Skeletal muscle tissue (tissue), 4 donors: Measurements from ENCODE around the gene CAMK2A. TPM values are rescaled to one million over a fixed set of nuclear protein-coding genes. Genes with fewer than 3 reads are reported as not detected.

Source experiments
- H3K27ac ChIP-seq: one replicate; pipeline ENCODE4 v1.7.0; 2013; ENCODE audit warnings: mild to moderate bottlenecking, low read depth, low read length, inconsistent platforms
- H3K27me3 ChIP-seq, 3 donors: one replicate each; pipeline ENCODE4 v1.7.0; 2013; ENCODE audit warnings: low read length in 3 of 3; ENCODE audit not compliant: control insufficient read depth in 3 of 3, insufficient read depth in 3 of 3
- H3K36me3 ChIP-seq, 3 donors: one replicate each; pipeline ENCODE4 v1.7.0; 2013; ENCODE audit warnings: low read length in 3 of 3; ENCODE audit not compliant: control insufficient read depth in 3 of 3, insufficient read depth in 3 of 3
- H3K4me1 ChIP-seq, 3 donors: one replicate each; pipeline ENCODE4 v1.7.0; 2013; ENCODE audit warnings: low read length in 3 of 3, mild to moderate bottlenecking in 3 of 3; ENCODE audit not compliant: control insufficient read depth in 3 of 3, insufficient read depth in 3 of 3
- H3K4me3 ChIP-seq, 3 donors: one replicate each; pipeline ENCODE4 v1.7.0; 2013; ENCODE audit warnings: low read length in 3 of 3
- H3K9ac ChIP-seq, 3 donors: one replicate each; pipeline ENCODE4 v1.7.0; 2013; ENCODE audit warnings: low read length in 3 of 3, mild to moderate bottlenecking in 3 of 3, moderate library complexity in 2 of 3, low read depth in 1 of 3
- H3K9me3 ChIP-seq, 3 donors: one replicate each; pipeline ENCODE4 v1.7.0; 2013; ENCODE audit warnings: low read length in 3 of 3; ENCODE audit not compliant: control insufficient read depth in 3 of 3
- total RNA-seq: library from RNA; depleted of rRNA; stranded (reverse); fragments of >200 nt; gene quantifications from one replicate; pipeline ENCODE4 v1.2.3, GENCODE V29; 2014
- donor health status: Osteomylitis.

Gene CAMK2A
- total RNA-seq, 1 donor from 2014 or later = 45.9 TPM

GRCh38 chr5:150221471-150221870 lies 68.1 kb downstream of the CAMK2A start:
- Histone ChIP-seq H3K36me3 (peaks cover 5 to 23% (median 13%) of the 10 kb centered on the region in 3 donors), H3K27ac (no peak overlapping the region)

GRCh38 chr5:150219861-150220260 lies 69.7 kb downstream of the CAMK2A start:
- Histone ChIP-seq H3K36me3 (peaks cover 3 to 15% (median 11%) of the 10 kb centered on the region in 3 donors), H3K4me1 (peaks cover 21 to 30% (median 26%) of the 10 kb centered on the region in 3 donors), H3K9ac (peak overlapping the region in 1 of 3 donors; percentile 57), H3K27ac (no peak overlapping the region), H3K4me3 (no peak overlapping the region), H3K27me3 (no peaks in the 10 kb centered on the region), H3K9me3 (no peaks in the 10 kb centered on the region)

More at GRCh38 chr5:150221471-150221870, 68.1 kb downstream of the CAMK2A start:
- Histone ChIP-seq H3K4me1 (peaks cover 11 to 25% (median 23%) of the 10 kb centered on the region in 3 donors), H3K27me3 (no peaks in the 10 kb centered on the region), H3K9ac (no peak overlapping the region), H3K4me3 (no peak overlapping the region), H3K9me3 (no peaks in the 10 kb centered on the region)

- Histone ChIP-seq H3K4me3 (no peak overlapping the region), H3K27ac (no peak overlapping the region), H3K9ac (peak overlapping the region in 1 of 3 donors; percentile 54), H3K36me3 (peaks cover 3 to 15% (median 11%) of the 10 kb centered on the region in 3 donors), H3K27me3 (no peaks in the 10 kb centered on the region), H3K9me3 (no peaks in the 10 kb centered on the region), H3K4me1 (peaks cover 26 to 36% (median 26%) of the 10 kb centered on the region in 3 donors)
Measured at GRCh38 chr5:150219142-150219541, 70.4 kb downstream of the CAMK2A start.

- Histone ChIP-seq H3K4me3 (no peak overlapping the region), H3K9me3 (no peaks in the 10 kb centered on the region), H3K36me3 (peaks cover 3 to 15% (median 11%) of the 10 kb centered on the region in 3 donors), H3K27me3 (no peaks in the 10 kb centered on the region), H3K4me1 (peaks cover 26 to 38% (median 26%) of the 10 kb centered on the region in 3 donors), H3K9ac (peak overlapping the region in 1 of 3 donors; percentile 54), H3K27ac (no peak overlapping the region)
Measured at GRCh38 chr5:150218693-150219035, 70.9 kb downstream of the CAMK2A start.

- no peak overlapping the region for H3K27ac ChIP-seq
- H3K4me1 ChIP-seq = peaks cover 26 to 40% (median 29%) of the 10 kb centered on the region in 3 donors
- H3K9me3 ChIP-seq = no peaks in the 10 kb centered on the region
- peaks cover 3 to 10% (median 8%) of the 10 kb centered on the region in 3 donors for H3K36me3 ChIP-seq
- no peak overlapping the region for H3K4me3 ChIP-seq
- H3K9ac ChIP-seq = peak overlapping the region in 1 of 3 donors; percentile 54
- no peaks in the 10 kb centered on the region for H3K27me3 ChIP-seq
Measured at GRCh38 chr5:150217873-150218692, 71.5 kb downstream of the CAMK2A start.

GRCh38 chr5:150217038-150217437 lies 72.5 kb downstream of the CAMK2A start:
- H3K4me1 ChIP-seq = peaks cover 26 to 40% (median 29%) of the 10 kb centered on the region in 3 donors

GRCh38 chr5:150215979-150216944 lies 73.3 kb downstream of the CAMK2A start:
- Histone ChIP-seq H3K4me3 (no peak overlapping the region), H3K4me1 (peaks cover 26 to 40% (median 29%) of the 10 kb centered on the region in 3 donors), H3K9me3 (no peaks in the 10 kb centered on the region), H3K9ac (no peak overlapping the region), H3K27me3 (no peaks in the 10 kb centered on the region), H3K36me3 (no peaks in the 10 kb centered on the region), H3K27ac (no peak overlapping the region)

More at GRCh38 chr5:150217038-150217437, 72.5 kb downstream of the CAMK2A start:
- H3K27ac ChIP-seq = no peak overlapping the region
- H3K9ac ChIP-seq = no peak overlapping the region
- peaks cover 0 to 2% (median 1%) of the 10 kb centered on the region in 3 donors for H3K36me3 ChIP-seq
- no peak overlapping the region for H3K4me3 ChIP-seq
- no peaks in the 10 kb centered on the region for H3K27me3 ChIP-seq
- no peaks in the 10 kb centered on the region for H3K9me3 ChIP-seq

GRCh38 chr5:150214289-150214688 lies 75.3 kb downstream of the CAMK2A start:
- Histone ChIP-seq H3K27ac (peak overlapping the region; percentile 56), H3K4me3 (no peak overlapping the region), H3K9me3 (no peaks in the 10 kb centered on the region), H3K27me3 (no peaks in the 10 kb centered on the region), H3K4me1 (peaks cover 22 to 34% (median 29%) of the 10 kb centered on the region in 3 donors), H3K36me3 (no peaks in the 10 kb centered on the region), H3K9ac (peak overlapping the region in 2 of 3 donors; percentile 25 to 38)

- Histone ChIP-seq H3K4me3 (no peak overlapping the region), H3K4me1 (peaks cover 15 to 31% (median 29%) of the 10 kb centered on the region in 3 donors), H3K27me3 (no peaks in the 10 kb centered on the region), H3K9me3 (no peaks in the 10 kb centered on the region), H3K27ac (peak overlapping the region; percentile 13), H3K9ac (no peak overlapping the region), H3K36me3 (no peaks in the 10 kb centered on the region)
Measured at GRCh38 chr5:150213530-150213929, 76.0 kb downstream of the CAMK2A start.
